Cardiac muscle cell (in vitro differentiated cells and primary cell): ENCODE results near the gene MAN1B1. TPM values are rescaled to one million over a fixed set of nuclear protein-coding genes. Genes with fewer than 3 reads are reported as not detected.

ENCODE experiments used
- polyA plus RNA-seq: library from polyadenylated mRNA; unstranded; fragments of >200 nt; fragmentation: Nextera tagmentation; extraction: Ambion mirVana; gene quantifications from 2 replicates; pipeline ENCODE4 v1.2.1, GENCODE V29; 2016
- total RNA-seq: library from RNA; depleted of rRNA; stranded (reverse); fragments of >200 nt; gene quantifications from 2 replicates; pipeline ENCODE4 v1.2.3, GENCODE V29; 2016

Gene MAN1B1
- total and polyA plus RNA-seq, 2 experiments from 2014 or later, result 67.6 to 73.3 TPM

Other genes starting within 250 kb of the MAN1B1 start
Only the 30 nearest of the 36 such genes appear.
- 188 and 194 TPM in 2 replicates for gene FBXW5, start 142.2 kb upstream of the MAN1B1 start, total RNA-seq
- gene FBXW5, start 142.2 kb upstream of the MAN1B1 start, polyA plus RNA-seq, result 117 and 119 TPM in 2 replicates
- 3.4 and 10.8 TPM in 2 replicates for gene C8G, start 141.7 kb upstream of the MAN1B1 start, total RNA-seq
- 1.2 and 4.4 TPM in 2 replicates for gene C8G, start 141.7 kb upstream of the MAN1B1 start, polyA plus RNA-seq
- 5.0 and 11.4 TPM in 2 replicates for gene LCN12, start 134.7 kb upstream of the MAN1B1 start, total RNA-seq
- 19.7 and 21.9 TPM in 2 replicates for gene LCN12, start 134.7 kb upstream of the MAN1B1 start, polyA plus RNA-seq
- 2.6 and 3.9 TPM in 2 replicates for gene PTGDS, start 109.5 kb upstream of the MAN1B1 start, total RNA-seq
- 3.4 and 5.3 TPM in 2 replicates for gene PTGDS, start 109.5 kb upstream of the MAN1B1 start, polyA plus RNA-seq
- 0.36 TPM in 1 of 2 replicates, not detected in the other for gene LCNL1, start 104.0 kb upstream of the MAN1B1 start, total RNA-seq
- not detected in 2 replicates for gene LCNL1, start 104.0 kb upstream of the MAN1B1 start, polyA plus RNA-seq
- 94.6 and 130 TPM in 2 replicates for gene PAXX, start 94.6 kb upstream of the MAN1B1 start, total RNA-seq
- 102 and 110 TPM in 2 replicates for gene PAXX, start 94.6 kb upstream of the MAN1B1 start, polyA plus RNA-seq
- gene CLIC3, start 90.4 kb upstream of the MAN1B1 start, total RNA-seq, result not detected in 2 replicates
- 0.75 and 0.87 TPM in 2 replicates for gene CLIC3, start 90.4 kb upstream of the MAN1B1 start, polyA plus RNA-seq
- 48.7 and 56.7 TPM in 2 replicates for gene ABCA2, start 58.7 kb upstream of the MAN1B1 start, total RNA-seq
- gene ABCA2, start 58.7 kb upstream of the MAN1B1 start, polyA plus RNA-seq, result 30.5 and 33.3 TPM in 2 replicates
- gene FUT7, start 54.9 kb upstream of the MAN1B1 start, total RNA-seq, result not detected in 2 replicates
- not detected in 2 replicates for gene FUT7, start 54.9 kb upstream of the MAN1B1 start, polyA plus RNA-seq
- 40.8 and 65.1 TPM in 2 replicates for gene NPDC1, start 40.8 kb upstream of the MAN1B1 start, total RNA-seq
- 83.5 and 94.9 TPM in 2 replicates for gene NPDC1, start 40.8 kb upstream of the MAN1B1 start, polyA plus RNA-seq
- gene ENTPD2, start 32.9 kb upstream of the MAN1B1 start, total RNA-seq, result not detected in 2 replicates
- not detected in 2 replicates for gene ENTPD2, start 32.9 kb upstream of the MAN1B1 start, polyA plus RNA-seq
- gene SAPCD2, start 16.4 kb upstream of the MAN1B1 start, total RNA-seq, result 6.3 and 42.1 TPM in 2 replicates
- 4.7 and 28.3 TPM in 2 replicates for gene SAPCD2, start 16.4 kb upstream of the MAN1B1 start, polyA plus RNA-seq
- gene UAP1L1, start 9.5 kb upstream of the MAN1B1 start, total RNA-seq, result 5.8 and 13.3 TPM in 2 replicates
- 9.9 and 17.9 TPM in 2 replicates for gene UAP1L1, start 9.5 kb upstream of the MAN1B1 start, polyA plus RNA-seq
- 125 and 144 TPM in 2 replicates for gene DPP7, start 27.7 kb downstream of the MAN1B1 start, total RNA-seq
- 202 and 204 TPM in 2 replicates for gene DPP7, start 27.7 kb downstream of the MAN1B1 start, polyA plus RNA-seq
- 0.03 TPM in 1 of 2 replicates, not detected in the other for gene GRIN1, start 52.2 kb downstream of the MAN1B1 start, total RNA-seq
- 0.22 and 0.49 TPM in 2 replicates for gene GRIN1, start 52.2 kb downstream of the MAN1B1 start, polyA plus RNA-seq
- gene LRRC26, start 83.1 kb downstream of the MAN1B1 start, total RNA-seq, result not detected in 2 replicates
- gene LRRC26, start 83.1 kb downstream of the MAN1B1 start, polyA plus RNA-seq, result 1.4 and 2.3 TPM in 2 replicates
- not detected in 2 replicates for gene TMEM210, start 85.1 kb downstream of the MAN1B1 start, total RNA-seq
- not detected in 2 replicates for gene TMEM210, start 85.1 kb downstream of the MAN1B1 start, polyA plus RNA-seq
- 29.8 and 42.8 TPM in 2 replicates for gene ANAPC2, start 101.6 kb downstream of the MAN1B1 start, total RNA-seq
- 15.5 and 17.9 TPM in 2 replicates for gene ANAPC2, start 101.6 kb downstream of the MAN1B1 start, polyA plus RNA-seq
- 64.5 and 90.3 TPM in 2 replicates for gene SSNA1, start 101.7 kb downstream of the MAN1B1 start, total RNA-seq
- 77.9 and 110 TPM in 2 replicates for gene SSNA1, start 101.7 kb downstream of the MAN1B1 start, polyA plus RNA-seq
- gene TPRN, start 113.8 kb downstream of the MAN1B1 start, total RNA-seq, result 26.4 and 31.2 TPM in 2 replicates
- gene TPRN, start 113.8 kb downstream of the MAN1B1 start, polyA plus RNA-seq, result 34.7 and 44.8 TPM in 2 replicates
- 44.7 and 50.0 TPM in 2 replicates for gene TMEM203, start 118.7 kb downstream of the MAN1B1 start, total RNA-seq
- gene TMEM203, start 118.7 kb downstream of the MAN1B1 start, polyA plus RNA-seq, result 86.6 and 99.2 TPM in 2 replicates
- gene NDOR1, start 118.7 kb downstream of the MAN1B1 start, total RNA-seq, result 13.1 and 17.5 TPM in 2 replicates
- 9.1 and 18.1 TPM in 2 replicates for gene NDOR1, start 118.7 kb downstream of the MAN1B1 start, polyA plus RNA-seq
- gene RNF208, start 135.3 kb downstream of the MAN1B1 start, total RNA-seq, result 19.3 and 23.1 TPM in 2 replicates
- 6.1 and 8.1 TPM in 2 replicates for gene RNF208, start 135.3 kb downstream of the MAN1B1 start, polyA plus RNA-seq
- 5.8 and 7.0 TPM in 2 replicates for gene CYSRT1, start 138.2 kb downstream of the MAN1B1 start, total RNA-seq
- 3.1 and 6.6 TPM in 2 replicates for gene CYSRT1, start 138.2 kb downstream of the MAN1B1 start, polyA plus RNA-seq
- 0.32 TPM in 1 of 2 replicates, not detected in the other for gene RNF224, start 140.5 kb downstream of the MAN1B1 start, total RNA-seq
- gene RNF224, start 140.5 kb downstream of the MAN1B1 start, polyA plus RNA-seq, result 0.12 TPM in 1 of 2 replicates, not detected in the other
- gene SLC34A3, start 143.9 kb downstream of the MAN1B1 start, total RNA-seq, result 0.25 TPM in 1 of 2 replicates, not detected in the other
- gene SLC34A3, start 143.9 kb downstream of the MAN1B1 start, polyA plus RNA-seq, result 0.24 TPM in 1 of 2 replicates, not detected in the other
- gene TUBB4B, start 154.3 kb downstream of the MAN1B1 start, total RNA-seq, result 412 and 540 TPM in 2 replicates
- gene TUBB4B, start 154.3 kb downstream of the MAN1B1 start, polyA plus RNA-seq, result 745 and 845 TPM in 2 replicates
- gene STPG3, start 164.3 kb downstream of the MAN1B1 start, total RNA-seq, result 0.95 TPM in 1 of 2 replicates, not detected in the other
- gene STPG3, start 164.3 kb downstream of the MAN1B1 start, polyA plus RNA-seq, result 3.2 and 3.3 TPM in 2 replicates
- gene NELFB, start 168.3 kb downstream of the MAN1B1 start, total RNA-seq, result 68.6 and 78.2 TPM in 2 replicates
- 73.3 and 87.6 TPM in 2 replicates for gene NELFB, start 168.3 kb downstream of the MAN1B1 start, polyA plus RNA-seq
- 36.7 and 51.4 TPM in 2 replicates for gene TOR4A, start 190.7 kb downstream of the MAN1B1 start, total RNA-seq
- gene TOR4A, start 190.7 kb downstream of the MAN1B1 start, polyA plus RNA-seq, result 18.5 and 24.3 TPM in 2 replicates